D721Med (cell line): ENCODE data around the gene ST7.

Experiments
- DNase-seq: peaks from one replicate; pipeline ENCODE4 v3.0.0; 2011; ENCODE audit warnings: low spot score; ENCODE audit not compliant: insufficient read length
- FAIRE-seq: peaks from 2 replicates; lab custom pipeline; 2011; peaks lifted over from hg19 to GRCh38; lab: Jason Lieb, UNC
- TF ChIP-seq, protein P1 (sequence below): IDR thresholded peaks from 2 replicates; pipeline ENCODE4 v1.5.1; 2012; ENCODE audit warnings: mild to moderate bottlenecking, control low read depth; ENCODE audit not compliant: insufficient read depth; ENCODE audit errors: missing control alignments

Gene ST7

GRCh38 chr7:117014673-117015133 is 61.4 kb downstream of the ST7 start:
- DNase-seq (no peak), FAIRE-seq (no peak)
- TF ChIP-seq, protein P1, sequence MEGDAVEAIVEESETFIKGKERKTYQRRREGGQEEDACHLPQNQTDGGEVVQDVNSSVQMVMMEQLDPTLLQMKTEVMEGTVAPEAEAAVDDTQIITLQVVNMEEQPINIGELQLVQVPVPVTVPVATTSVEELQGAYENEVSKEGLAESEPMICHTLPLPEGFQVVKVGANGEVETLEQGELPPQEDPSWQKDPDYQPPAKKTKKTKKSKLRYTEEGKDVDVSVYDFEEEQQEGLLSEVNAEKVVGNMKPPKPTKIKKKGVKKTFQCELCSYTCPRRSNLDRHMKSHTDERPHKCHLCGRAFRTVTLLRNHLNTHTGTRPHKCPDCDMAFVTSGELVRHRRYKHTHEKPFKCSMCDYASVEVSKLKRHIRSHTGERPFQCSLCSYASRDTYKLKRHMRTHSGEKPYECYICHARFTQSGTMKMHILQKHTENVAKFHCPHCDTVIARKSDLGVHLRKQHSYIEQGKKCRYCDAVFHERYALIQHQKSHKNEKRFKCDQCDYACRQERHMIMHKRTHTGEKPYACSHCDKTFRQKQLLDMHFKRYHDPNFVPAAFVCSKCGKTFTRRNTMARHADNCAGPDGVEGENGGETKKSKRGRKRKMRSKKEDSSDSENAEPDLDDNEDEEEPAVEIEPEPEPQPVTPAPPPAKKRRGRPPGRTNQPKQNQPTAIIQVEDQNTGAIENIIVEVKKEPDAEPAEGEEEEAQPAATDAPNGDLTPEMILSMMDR, result no peak

DNA sequence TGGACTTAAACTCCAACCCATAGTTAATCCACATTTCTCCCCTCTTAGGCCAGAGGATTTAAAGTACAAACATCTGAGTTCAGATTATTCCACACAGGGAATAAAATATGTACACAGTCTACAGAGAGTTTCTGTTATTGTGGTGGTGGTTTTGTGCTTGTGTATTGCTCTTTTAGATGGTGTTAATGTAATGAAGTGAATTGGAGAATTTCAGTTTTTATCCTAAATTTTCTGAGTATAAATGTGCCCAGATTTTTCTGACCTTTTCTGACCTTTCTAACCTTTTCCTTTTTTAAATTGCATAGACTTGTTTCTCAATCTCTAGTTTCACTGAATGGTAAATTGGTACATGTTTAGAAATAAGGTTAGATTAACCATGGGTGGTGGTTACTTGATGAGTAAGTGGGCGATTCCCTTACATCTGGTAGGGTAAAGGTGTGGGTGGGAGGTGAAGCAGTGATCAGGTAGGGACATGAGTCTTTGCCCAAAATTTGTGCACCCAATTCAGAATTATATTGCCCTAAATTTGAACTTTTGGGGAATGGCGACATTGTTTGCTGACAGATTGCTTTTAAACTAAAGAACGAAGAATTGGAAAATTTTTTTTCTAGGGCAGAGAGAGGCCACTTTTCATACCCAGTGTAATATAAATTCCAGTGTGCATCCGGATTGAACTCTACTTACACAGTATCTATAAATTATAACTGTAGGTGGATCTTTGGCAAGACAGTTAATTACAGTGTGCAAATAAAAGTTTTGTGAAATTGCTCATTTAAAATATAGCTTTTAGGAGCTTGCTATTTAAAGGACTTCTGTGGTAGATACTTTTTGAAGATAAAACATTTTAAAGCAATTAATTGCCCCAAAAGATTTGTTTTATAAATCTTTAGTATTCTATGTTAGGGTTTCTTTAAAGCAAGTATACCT is 62.2 kb downstream of the ST7 start:
- TF ChIP-seq, protein P1, result no peak
- FAIRE-seq, result no peak
- no peak for DNase-seq

- TF ChIP-seq, protein P1, result no peak
- DNase-seq, result no peak
- no peak for FAIRE-seq
Observed at GRCh38 chr7:117017017-117017451, 63.7 kb downstream of the ST7 start.

- DNase-seq, result no peak
- FAIRE-seq, result no peak
- TF ChIP-seq, protein P1, result no peak
Observed at GRCh38 chr7:117017702-117018266, 64.5 kb downstream of the ST7 start.

DNA sequence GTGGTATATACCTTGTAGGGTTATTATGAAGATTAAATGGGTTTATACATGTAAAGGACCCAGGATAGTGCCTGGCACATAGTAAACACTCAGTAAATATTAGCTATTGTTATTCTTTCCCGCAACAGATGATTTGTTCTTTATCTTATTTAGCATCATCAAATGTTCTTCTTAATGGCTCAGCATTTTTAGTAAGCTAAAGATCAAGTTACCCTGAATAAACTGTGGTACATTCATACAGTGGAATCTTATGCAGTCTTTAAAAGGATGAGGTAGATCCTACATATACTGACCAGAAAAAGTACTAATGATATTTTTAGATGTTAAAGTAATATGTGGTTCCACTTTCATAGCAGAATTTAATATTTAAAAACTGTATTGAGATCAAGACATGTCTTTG is 65.4 kb downstream of the ST7 start:
- DNase-seq (no peak), FAIRE-seq (no peak)
- TF ChIP-seq, protein P1, result no peak

GRCh38 chr7:117019287-117019686 is 66.0 kb downstream of the ST7 start:
- FAIRE-seq (no peak), DNase-seq (no peak)
- TF ChIP-seq, protein P1, result no peak
